ENCODE data around the gene PLLP. TPM values are rescaled to one million over a fixed set of nuclear protein-coding genes. Genes with fewer than 3 reads are reported as not detected.

Gene PLLP
- total and polyA plus RNA-seq, 9 of the 15 experiments (the other 6 are each of a cell fraction or from before 2014, with no cell fraction given), result 0.09 to 0.96 (median 0.27) TPM

DNA sequence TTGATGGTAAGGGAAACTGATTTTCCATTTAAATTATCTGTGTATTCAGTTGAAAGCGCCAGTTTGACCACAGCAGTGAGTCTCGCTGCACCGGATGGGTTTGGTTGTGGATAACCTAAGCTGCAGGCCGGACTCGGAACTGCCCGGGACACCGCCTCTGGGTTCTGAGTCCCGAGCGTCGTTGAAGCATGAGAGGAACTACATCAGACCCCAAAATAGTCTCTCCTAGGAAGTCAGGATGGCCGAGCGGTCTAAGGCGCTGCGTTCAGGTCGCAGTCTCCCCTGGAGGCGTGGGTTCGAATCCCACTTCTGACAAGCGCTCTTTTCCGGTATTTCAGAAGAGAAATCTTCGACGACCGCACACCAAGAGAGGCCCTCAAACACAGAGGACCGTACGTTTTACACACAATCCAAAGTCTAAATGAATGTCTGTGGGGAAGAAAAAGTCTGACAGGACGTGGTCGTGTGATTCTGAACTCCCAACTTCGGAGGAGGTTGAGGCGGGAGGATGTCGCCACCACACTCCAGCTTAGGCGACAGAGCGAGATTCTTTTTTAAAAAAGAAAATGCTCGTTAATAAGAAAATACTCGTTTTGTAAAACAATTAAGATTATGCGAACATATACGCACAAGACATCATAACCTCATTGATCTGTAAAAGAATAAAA lies 15.4 kb upstream of the PLLP start (continued):
- TF ChIP-seq, protein P1, sequence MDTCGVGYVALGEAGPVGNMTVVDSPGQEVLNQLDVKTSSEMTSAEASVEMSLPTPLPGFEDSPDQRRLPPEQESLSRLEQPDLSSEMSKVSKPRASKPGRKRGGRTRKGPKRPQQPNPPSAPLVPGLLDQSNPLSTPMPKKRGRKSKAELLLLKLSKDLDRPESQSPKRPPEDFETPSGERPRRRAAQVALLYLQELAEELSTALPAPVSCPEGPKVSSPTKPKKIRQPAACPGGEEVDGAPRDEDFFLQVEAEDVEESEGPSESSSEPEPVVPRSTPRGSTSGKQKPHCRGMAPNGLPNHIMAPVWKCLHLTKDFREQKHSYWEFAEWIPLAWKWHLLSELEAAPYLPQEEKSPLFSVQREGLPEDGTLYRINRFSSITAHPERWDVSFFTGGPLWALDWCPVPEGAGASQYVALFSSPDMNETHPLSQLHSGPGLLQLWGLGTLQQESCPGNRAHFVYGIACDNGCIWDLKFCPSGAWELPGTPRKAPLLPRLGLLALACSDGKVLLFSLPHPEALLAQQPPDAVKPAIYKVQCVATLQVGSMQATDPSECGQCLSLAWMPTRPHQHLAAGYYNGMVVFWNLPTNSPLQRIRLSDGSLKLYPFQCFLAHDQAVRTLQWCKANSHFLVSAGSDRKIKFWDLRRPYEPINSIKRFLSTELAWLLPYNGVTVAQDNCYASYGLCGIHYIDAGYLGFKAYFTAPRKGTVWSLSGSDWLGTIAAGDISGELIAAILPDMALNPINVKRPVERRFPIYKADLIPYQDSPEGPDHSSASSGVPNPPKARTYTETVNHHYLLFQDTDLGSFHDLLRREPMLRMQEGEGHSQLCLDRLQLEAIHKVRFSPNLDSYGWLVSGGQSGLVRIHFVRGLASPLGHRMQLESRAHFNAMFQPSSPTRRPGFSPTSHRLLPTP (IDR thresholded peaks at IDR 0.05; ENCODE audit: borderline replicate concordance, extremely low read depth, insufficient read length), result peak; percentile 88
- no peak for TF ChIP-seq ZNF644 (tag; IDR thresholded peaks at IDR 0.05; ENCODE audit: low read depth)
- TF ChIP-seq CHD4 (IDR thresholded peaks at IDR 0.05; ENCODE audit: insufficient read depth, insufficient replicate concordance, low read depth, low read length, poor library complexity, severe bottlenecking), result no peak
- no peak for TF ChIP-seq SP1 (CRISPR knock-in tag; IDR thresholded peaks at IDR 0.05)
- TF ChIP-seq, protein P2, sequence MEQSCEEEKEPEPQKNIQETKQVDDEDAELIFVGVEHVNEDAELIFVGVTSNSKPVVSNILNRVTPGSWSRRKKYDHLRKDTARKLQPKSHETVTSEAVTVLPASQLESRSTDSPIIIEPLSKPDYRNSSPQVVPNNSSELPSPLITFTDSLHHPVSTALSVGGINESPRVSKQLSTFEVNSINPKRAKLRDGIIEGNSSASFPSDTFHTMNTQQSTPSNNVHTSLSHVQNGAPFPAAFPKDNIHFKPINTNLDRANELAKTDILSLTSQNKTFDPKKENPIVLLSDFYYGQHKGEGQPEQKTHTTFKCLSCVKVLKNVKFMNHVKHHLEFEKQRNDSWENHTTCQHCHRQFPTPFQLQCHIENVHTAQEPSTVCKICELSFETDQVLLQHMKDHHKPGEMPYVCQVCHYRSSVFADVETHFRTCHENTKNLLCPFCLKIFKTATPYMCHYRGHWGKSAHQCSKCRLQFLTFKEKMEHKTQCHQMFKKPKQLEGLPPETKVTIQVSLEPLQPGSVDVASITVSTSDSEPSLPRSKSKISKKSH (CRISPR knock-in tag; IDR thresholded peaks at IDR 0.05), result no peak
- TF ChIP-seq, protein P3, sequence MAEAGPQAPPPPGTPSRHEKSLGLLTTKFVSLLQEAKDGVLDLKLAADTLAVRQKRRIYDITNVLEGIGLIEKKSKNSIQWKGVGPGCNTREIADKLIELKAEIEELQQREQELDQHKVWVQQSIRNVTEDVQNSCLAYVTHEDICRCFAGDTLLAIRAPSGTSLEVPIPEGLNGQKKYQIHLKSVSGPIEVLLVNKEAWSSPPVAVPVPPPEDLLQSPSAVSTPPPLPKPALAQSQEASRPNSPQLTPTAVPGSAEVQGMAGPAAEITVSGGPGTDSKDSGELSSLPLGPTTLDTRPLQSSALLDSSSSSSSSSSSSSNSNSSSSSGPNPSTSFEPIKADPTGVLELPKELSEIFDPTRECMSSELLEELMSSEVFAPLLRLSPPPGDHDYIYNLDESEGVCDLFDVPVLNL (CRISPR knock-in tag; IDR thresholded peaks at IDR 0.05; ENCODE audit: low read depth), result no peak
- no peak for TF ChIP-seq PTTG1 (tag; IDR thresholded peaks at IDR 0.05; ENCODE audit: low read depth)
- TF ChIP-seq, protein P4, sequence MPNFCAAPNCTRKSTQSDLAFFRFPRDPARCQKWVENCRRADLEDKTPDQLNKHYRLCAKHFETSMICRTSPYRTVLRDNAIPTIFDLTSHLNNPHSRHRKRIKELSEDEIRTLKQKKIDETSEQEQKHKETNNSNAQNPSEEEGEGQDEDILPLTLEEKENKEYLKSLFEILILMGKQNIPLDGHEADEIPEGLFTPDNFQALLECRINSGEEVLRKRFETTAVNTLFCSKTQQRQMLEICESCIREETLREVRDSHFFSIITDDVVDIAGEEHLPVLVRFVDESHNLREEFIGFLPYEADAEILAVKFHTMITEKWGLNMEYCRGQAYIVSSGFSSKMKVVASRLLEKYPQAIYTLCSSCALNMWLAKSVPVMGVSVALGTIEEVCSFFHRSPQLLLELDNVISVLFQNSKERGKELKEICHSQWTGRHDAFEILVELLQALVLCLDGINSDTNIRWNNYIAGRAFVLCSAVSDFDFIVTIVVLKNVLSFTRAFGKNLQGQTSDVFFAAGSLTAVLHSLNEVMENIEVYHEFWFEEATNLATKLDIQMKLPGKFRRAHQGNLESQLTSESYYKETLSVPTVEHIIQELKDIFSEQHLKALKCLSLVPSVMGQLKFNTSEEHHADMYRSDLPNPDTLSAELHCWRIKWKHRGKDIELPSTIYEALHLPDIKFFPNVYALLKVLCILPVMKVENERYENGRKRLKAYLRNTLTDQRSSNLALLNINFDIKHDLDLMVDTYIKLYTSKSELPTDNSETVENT (CRISPR knock-in tag; IDR thresholded peaks at IDR 0.05), result no peak
- TF ChIP-seq TAF15 (IDR thresholded peaks at IDR 0.05; ENCODE audit: low read depth, low read length), result no peak
- peak; percentile 54 for TF ChIP-seq CBX1 (IDR thresholded peaks at IDR 0.05; ENCODE audit: low read depth)
- TF ChIP-seq ETV6 (IDR thresholded peaks at IDR 0.05; ENCODE audit: borderline replicate concordance in 1 of 2, low read depth in 2 of 2, low read length in 1 of 2), result peak in 1 of 2 experiments; percentile 39; a peak in 2 of 4 replicates
- TF ChIP-seq ETV6 (CRISPR knock-in tag; IDR thresholded peaks at IDR 0.05; ENCODE audit: borderline replicate concordance), result no peak
- TF ChIP-seq ZNF79 (CRISPR knock-in tag; IDR thresholded peaks at IDR 0.05; ENCODE audit: low read depth), result no peak
- 0 out of 2 replicates have a peak, but pooled peaks have one; percentile 56 for TF ChIP-seq PTBP1 (IDR thresholded peaks at IDR 0.05; ENCODE audit: low read depth, low read length)
- TF ChIP-seq ELF1 (tag; IDR thresholded peaks at IDR 0.05), result peak; percentile 84

Data from K562 (cell line).